WERI-Rb-1 (cell line): ENCODE results near the gene SSH3.

Source experiments
- DNase-seq: peaks from one replicate; pipeline ENCODE4 v3.0.0-alpha.2; 2020
- H3K27ac ChIP-seq: fragments of 250-450 bp; sonication (Bioruptor Pico); 2 replicates; pipeline ENCODE4 v1.5.1; 2020; ENCODE audit warnings: mild to moderate bottlenecking, moderate library complexity
- H3K27me3 ChIP-seq: fragments of 250-450 bp; sonication (Bioruptor Pico); 2 replicates; pipeline ENCODE4 v1.5.1; 2021; ENCODE audit warnings: mild to moderate bottlenecking, low read depth, moderate library complexity; ENCODE audit not compliant: insufficient read depth, severe bottlenecking
- H3K36me3 ChIP-seq: fragments of 250-450 bp; sonication (Bioruptor Pico); 2 replicates; pipeline ENCODE4 v1.5.1; 2020; ENCODE audit warnings: mild to moderate bottlenecking, moderate library complexity
- H3K4me3 ChIP-seq: 2 replicates; pipeline ENCODE4 v1.5.1; 2011; ENCODE audit warnings: low read depth, mild to moderate bottlenecking, control low read depth, low read length
- H3K9me3 ChIP-seq: fragments of 250-450 bp; sonication (Bioruptor Pico); 2 replicates; pipeline ENCODE4 v1.5.1; 2021; ENCODE audit warnings: mild to moderate bottlenecking, moderate library complexity; ENCODE audit not compliant: severe bottlenecking
- TF ChIP-seq, protein P1 (sequence below): IDR thresholded peaks from 2 replicates; pipeline ENCODE4 v1.5.1; 2011; ENCODE audit warnings: low read depth, mild to moderate bottlenecking, control low read depth, inconsistent platforms, low read length

Gene SSH3

DNA sequence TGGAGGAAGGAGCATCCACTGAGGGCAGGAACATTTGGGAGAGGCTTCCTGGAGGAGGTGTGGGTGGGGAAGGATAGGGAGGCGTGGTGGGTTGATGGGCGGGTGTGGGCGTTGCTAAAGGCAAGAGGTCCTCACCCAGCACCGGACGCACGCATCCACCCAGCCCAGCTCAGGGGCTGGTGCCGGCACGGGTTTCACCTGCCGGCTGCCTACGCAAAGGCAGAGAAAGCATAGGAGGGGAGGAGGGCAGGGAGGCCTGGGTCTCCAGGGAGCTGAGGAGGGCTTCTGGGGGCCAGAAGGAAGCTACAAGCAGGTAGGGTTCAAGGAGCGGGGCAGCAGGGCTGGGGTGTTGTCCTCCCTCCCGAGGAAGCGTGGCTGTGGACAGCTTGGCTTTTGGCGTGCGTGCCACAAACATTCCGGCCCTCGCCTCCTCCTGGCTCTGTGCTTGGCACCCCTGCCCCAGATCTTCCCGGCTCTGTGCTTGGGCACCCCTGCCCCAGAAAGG lies 7.8 kb downstream of the SSH3 start:
- Histone ChIP-seq H3K27ac (no peak overlapping the region), H3K4me3 (no peak overlapping the region), H3K36me3 (peaks cover 9% of the 10 kb centered on the region), H3K9me3 (no peaks in the 10 kb centered on the region), H3K27me3 (no peaks in the 10 kb centered on the region)
- DNase-seq = no peak
- TF ChIP-seq, protein P1, sequence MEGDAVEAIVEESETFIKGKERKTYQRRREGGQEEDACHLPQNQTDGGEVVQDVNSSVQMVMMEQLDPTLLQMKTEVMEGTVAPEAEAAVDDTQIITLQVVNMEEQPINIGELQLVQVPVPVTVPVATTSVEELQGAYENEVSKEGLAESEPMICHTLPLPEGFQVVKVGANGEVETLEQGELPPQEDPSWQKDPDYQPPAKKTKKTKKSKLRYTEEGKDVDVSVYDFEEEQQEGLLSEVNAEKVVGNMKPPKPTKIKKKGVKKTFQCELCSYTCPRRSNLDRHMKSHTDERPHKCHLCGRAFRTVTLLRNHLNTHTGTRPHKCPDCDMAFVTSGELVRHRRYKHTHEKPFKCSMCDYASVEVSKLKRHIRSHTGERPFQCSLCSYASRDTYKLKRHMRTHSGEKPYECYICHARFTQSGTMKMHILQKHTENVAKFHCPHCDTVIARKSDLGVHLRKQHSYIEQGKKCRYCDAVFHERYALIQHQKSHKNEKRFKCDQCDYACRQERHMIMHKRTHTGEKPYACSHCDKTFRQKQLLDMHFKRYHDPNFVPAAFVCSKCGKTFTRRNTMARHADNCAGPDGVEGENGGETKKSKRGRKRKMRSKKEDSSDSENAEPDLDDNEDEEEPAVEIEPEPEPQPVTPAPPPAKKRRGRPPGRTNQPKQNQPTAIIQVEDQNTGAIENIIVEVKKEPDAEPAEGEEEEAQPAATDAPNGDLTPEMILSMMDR = no peak

GRCh38 chr11:67311556-67312082 lies 8.3 kb downstream of the SSH3 start:
- Histone ChIP-seq H3K36me3 (peaks cover 9% of the 10 kb centered on the region), H3K4me3 (no peak overlapping the region)

DNA sequence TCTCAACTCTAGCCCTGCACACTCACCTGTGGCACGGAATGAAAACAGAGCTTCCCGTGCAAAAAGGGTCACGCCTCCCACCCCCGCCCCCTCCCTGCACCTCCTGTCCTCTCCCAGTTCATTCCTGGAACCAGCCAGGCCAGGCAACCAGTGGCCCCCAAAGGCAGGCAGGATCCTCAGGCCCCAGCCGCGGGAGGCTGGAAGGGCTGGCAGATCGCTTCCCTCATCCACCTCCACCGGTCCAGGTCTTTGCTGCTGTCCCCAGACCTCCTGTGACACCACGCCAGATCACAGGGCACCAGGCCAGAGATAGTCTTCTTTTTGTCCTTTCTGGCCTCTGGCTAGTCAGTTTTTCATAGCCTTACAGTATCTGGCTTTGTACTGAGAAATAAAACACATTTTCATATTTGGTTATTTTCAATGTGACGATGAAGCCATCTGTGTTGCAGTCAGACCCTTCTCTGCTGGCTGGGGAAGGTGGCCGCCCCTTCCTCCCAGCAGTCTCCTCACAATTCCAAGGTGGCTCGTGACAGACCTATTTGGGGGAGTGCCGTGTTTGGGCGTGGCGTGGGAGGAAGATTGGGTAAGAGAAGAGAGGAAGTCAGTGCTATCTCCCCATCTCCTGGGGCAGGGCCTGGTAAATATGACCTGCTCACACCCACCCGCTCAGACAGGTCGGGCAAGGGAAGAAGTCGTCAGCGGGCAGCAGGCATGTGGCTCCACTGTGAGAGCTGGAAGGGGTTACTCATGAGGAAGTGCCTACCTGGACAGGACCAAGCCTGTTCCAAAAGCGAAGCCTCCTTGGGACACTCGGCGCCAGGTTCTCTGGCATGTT lies 9.1 kb downstream of the SSH3 start:
- DNase-seq = no peak
- TF ChIP-seq, protein P1 = no peak
- H3K27ac ChIP-seq = no peak overlapping the region
- H3K4me3 ChIP-seq = no peak overlapping the region
- H3K27me3 ChIP-seq = no peaks in the 10 kb centered on the region
- H3K9me3 ChIP-seq = no peaks in the 10 kb centered on the region
- peaks cover 9% of the 10 kb centered on the region for H3K36me3 ChIP-seq

More at GRCh38 chr11:67311556-67312082, 8.3 kb downstream of the SSH3 start:
- no peaks in the 10 kb centered on the region for H3K9me3 ChIP-seq
- H3K27ac ChIP-seq = no peak overlapping the region
- no peak for DNase-seq
- TF ChIP-seq, protein P1 = peak; percentile 15; the same call in 1 of the 2 replicates
- H3K27me3 ChIP-seq = no peaks in the 10 kb centered on the region

DNA sequence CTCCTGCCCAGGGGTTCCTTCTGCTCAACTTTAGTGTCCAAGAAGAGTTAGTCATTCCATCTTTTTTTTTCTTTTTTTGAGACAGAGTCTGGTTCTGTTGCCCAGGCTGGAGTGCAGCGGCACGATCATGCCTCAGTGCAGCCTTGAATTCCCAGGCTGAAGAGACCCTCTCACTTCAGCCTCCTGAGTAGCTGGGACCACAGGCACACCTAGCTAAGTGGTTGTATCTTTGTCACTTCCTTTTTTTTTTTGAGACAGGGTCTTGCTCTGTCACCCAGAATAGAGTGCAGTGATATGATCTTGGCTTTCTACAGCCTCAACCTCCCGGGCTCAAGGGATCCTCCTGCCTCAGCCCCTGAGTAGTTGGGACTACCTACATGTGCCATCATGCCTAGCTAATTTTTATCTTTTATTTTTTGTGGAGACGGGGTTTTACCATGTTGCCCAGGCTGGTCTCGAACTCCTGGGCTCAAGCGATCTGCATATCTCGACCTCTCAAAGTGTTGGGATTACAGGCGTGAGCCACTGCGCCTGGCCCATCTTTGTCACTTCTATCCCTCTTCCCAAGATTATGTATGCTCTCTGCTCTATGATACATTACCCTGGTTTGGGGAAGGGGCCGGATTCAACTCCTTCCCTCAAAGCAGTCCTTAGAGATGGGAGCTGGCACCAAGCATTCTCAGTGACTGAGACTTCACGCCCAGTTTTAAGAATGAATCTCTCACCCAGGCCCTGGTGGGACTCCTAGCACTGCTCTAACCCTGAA lies 10.0 kb downstream of the SSH3 start:
- DNase-seq = no peak
- Histone ChIP-seq H3K36me3 (peaks cover 9% of the 10 kb centered on the region), H3K4me3 (no peak overlapping the region), H3K27me3 (no peaks in the 10 kb centered on the region), H3K27ac (no peak overlapping the region), H3K9me3 (no peaks in the 10 kb centered on the region)
- TF ChIP-seq, protein P1 = no peak

GRCh38 chr11:67314218-67314617 lies 10.9 kb downstream of the SSH3 start:
- no peak overlapping the region for H3K4me3 ChIP-seq
- no peak for DNase-seq
- TF ChIP-seq, protein P1 = no peak
- H3K27me3 ChIP-seq = no peaks in the 10 kb centered on the region
- no peak overlapping the region for H3K27ac ChIP-seq
- H3K9me3 ChIP-seq = no peaks in the 10 kb centered on the region
- H3K36me3 ChIP-seq = peaks cover 8% of the 10 kb centered on the region
